PC-9 (cell line): ENCODE measurements around the gene CASP10. TPM values are rescaled to one million over a fixed set of nuclear protein-coding genes. Genes with fewer than 3 reads are reported as not detected.
"Not testable (repeated sequence)": the region's sequence is repeated elsewhere in the genome, so short reads cannot be mapped to it uniquely, and the experiment has no call there.

Experiments
- BruUV-seq: library from RNA; stranded (reverse); fragments of 400-500 nt; replicated peaks from 2 replicates; lab custom pipeline; 2021; lab: Mats Ljungman, UMichigan
- CTCF ChIA-PET: fragments of 300-600 bp; sonication (Branson Sonifier 250); formaldehyde crosslinking; loops from one replicate; lab custom pipeline; 2022; ENCODE audit warnings: antibody characterized with exemption; lab: Charles Lee
- POLR2A ChIA-PET: fragments of 300-600 bp; sonication (Branson Sonifier 250); formaldehyde crosslinking; loops from one replicate; lab custom pipeline; 2022; ENCODE audit warnings: antibody characterized with exemption; ENCODE audit not compliant: unreplicated experiment; lab: Charles Lee
- DNase-seq, 2 experiments: peaks; one replicate each; pipeline versions ENCODE4 v3.0.0 to v3.0.0-alpha.2; 2015 to 2022; ENCODE audit warnings: mixed read lengths in 1 of 2
- H2AFZ ChIP-seq: fragments of 200-600 bp; sonication (generic); 2 replicates; pipeline ENCODE4 v1.8.1; 2017; ENCODE audit warnings: antibody characterized with exemption
- H3F3A ChIP-seq: fragments of 200-600 bp; sonication (generic); 2 replicates; pipeline ENCODE4 v1.8.1; 2017; ENCODE audit warnings: antibody characterized with exemption, mild to moderate bottlenecking, low read depth; ENCODE audit not compliant: insufficient read depth
- H3K27ac ChIP-seq: fragments of 200-600 bp; sonication (generic); 2 replicates; pipeline ENCODE4 v1.6.1; 2016; ENCODE audit warnings: mixed run types
- H3K27me3 ChIP-seq: fragments of 200-600 bp; sonication (generic); 2 replicates; pipeline ENCODE4 v1.6.1; 2016; ENCODE audit warnings: low read depth, mixed run types; ENCODE audit not compliant: insufficient read depth
- H3K36me3 ChIP-seq: fragments of 200-600 bp; sonication (generic); 2 replicates; pipeline ENCODE4 v1.6.1; 2016; ENCODE audit warnings: low read depth, mixed run types
- H3K4me1 ChIP-seq: fragments of 200-600 bp; sonication (generic); replicated peaks from 2 replicates; pipeline ENCODE4 v1.6.1; 2016; ENCODE audit warnings: mixed run types; ENCODE audit not compliant: insufficient read depth
- H3K4me2 ChIP-seq: fragments of 200-600 bp; sonication (generic); 2 replicates; pipeline ENCODE4 v1.6.1; 2017; ENCODE audit warnings: mixed run types
- H3K4me3 ChIP-seq: fragments of 200-600 bp; sonication (generic); 2 replicates; pipeline ENCODE4 v1.6.1; 2016; ENCODE audit warnings: mixed run types
- H3K79me2 ChIP-seq: fragments of 200-600 bp; sonication (generic); 2 replicates; pipeline ENCODE4 v1.6.1; 2017; ENCODE audit warnings: low read depth, mixed run types
- H3K9me2 ChIP-seq: fragments of 200-600 bp; sonication (generic); 2 replicates; pipeline ENCODE4 v1.8.1; 2017; ENCODE audit warnings: mild to moderate bottlenecking; ENCODE audit not compliant: insufficient read depth
- H3K9me3 ChIP-seq: fragments of 200-600 bp; sonication (generic); 2 replicates; pipeline ENCODE4 v1.8.1; 2016; ENCODE audit warnings: low read depth; ENCODE audit not compliant: insufficient read depth
- H4K20me1 ChIP-seq: fragments of 200-600 bp; sonication (generic); 2 replicates; pipeline ENCODE4 v1.8.1; 2017; ENCODE audit not compliant: insufficient read depth
- CTCF ChIP-seq: fragments of 200-600 bp; sonication (generic); conservative IDR thresholded peaks from 2 replicates; pipeline ENCODE4 v1.6.1; 2017; ENCODE audit warnings: mixed run types, antibody characterized with exemption, mild to moderate bottlenecking, moderate library complexity
- EZH2 ChIP-seq: fragments of 200-600 bp; sonication (generic); IDR thresholded peaks from 2 replicates; pipeline ENCODE4 v1.8.0; 2017; ENCODE audit warnings: antibody characterized with exemption, low read depth
- intact Hi-C: fragments of 100-400 bp; cut with micrococcal nuclease; formaldehyde crosslinking; loops from one replicate; pipeline ENCODE4 v1.10.0; 2022; ENCODE audit not compliant: unreplicated experiment
- total RNA-seq: library from RNA; stranded (reverse); gene quantifications from 2 replicates; pipeline ENCODE4 v1.2.3, GENCODE V29; 2021

CASP10 gene
- total RNA-seq, 1 experiment from 2014 or later: 15.2 TPM

- H3F3A ChIP-seq: no peaks in the 10 kb centered on the region; the same call in 1 of the 2 replicates
- DNase-seq: peak; percentile 37 to 60
- peaks cover 33% of the 10 kb centered on the region for H3K4me1 ChIP-seq
- H3K79me2 ChIP-seq: peaks cover 29% of the 10 kb centered on the region
- H2AFZ ChIP-seq: no peak overlapping the region; the same call in 1 of the 2 replicates
- no peaks in the 10 kb centered on the region for H3K9me2 ChIP-seq
- no peaks in the 10 kb centered on the region for H3K27me3 ChIP-seq
- CTCF ChIA-PET: interaction anchor here (0.6 kb wide), 1 partner anchor 35 kb away, joined by 3 read pairs; no protein-coding TSS in a partner anchor
- peaks cover 10% of the 10 kb centered on the region for H3K9me3 ChIP-seq
- peaks cover 20% of the 10 kb centered on the region; the same call in 1 of the 2 replicates for H3K36me3 ChIP-seq
- POLR2A ChIA-PET: no interaction called here
- intact Hi-C loops: loop anchor here (1.0 to 10.0 kb wide), 6 partner anchors 22 to 619 kb away; partner anchors contain the start of genes STRADB, TMEM237 and TRAK2
- H4K20me1 ChIP-seq: no peaks in the 10 kb centered on the region
- H3K27ac ChIP-seq: no peak overlapping the region
- no TSS peak for BruUV-seq
- no peak for TF ChIP-seq EZH2
- peak; percentile 85 for TF ChIP-seq CTCF
- peak overlapping the region; percentile 88; the same call in 1 of the 2 replicates for H3K4me3 ChIP-seq
- peak overlapping the region; percentile 93 for H3K4me2 ChIP-seq
Observed at GRCh38 chr2:201235860-201236811, 53.2 kb downstream of the CASP10 start.

GRCh38 chr2:201237486-201238123 is 54.7 kb downstream of the CASP10 start:
- no peak overlapping the region for H3K4me3 ChIP-seq
- peaks cover 20% of the 10 kb centered on the region; the same call in 1 of the 2 replicates for H3K36me3 ChIP-seq
- no peaks in the 10 kb centered on the region for H4K20me1 ChIP-seq
- intact Hi-C loops: loop anchor here (2.0 to 10.0 kb wide), 4 partner anchors 215 to 617 kb away; partner anchors contain the start of genes STRADB, TMEM237 and TRAK2
- H3K27me3 ChIP-seq: no peaks in the 10 kb centered on the region
- CTCF ChIA-PET: no interaction called here
- no peak overlapping the region for H3K27ac ChIP-seq
- H3K79me2 ChIP-seq: peaks cover 29% of the 10 kb centered on the region
- no peaks in the 10 kb centered on the region for H3F3A ChIP-seq
- H2AFZ ChIP-seq: no peak overlapping the region
- POLR2A ChIA-PET: no interaction called here
- DNase-seq: no peak
- TF ChIP-seq EZH2 (no peak), CTCF (no peak)
- peaks cover 23% of the 10 kb centered on the region for H3K4me1 ChIP-seq
- no peak overlapping the region for H3K4me2 ChIP-seq
- no peaks in the 10 kb centered on the region for H3K9me2 ChIP-seq
- BruUV-seq: no TSS peak
- peaks cover 14% of the 10 kb centered on the region for H3K9me3 ChIP-seq

GRCh38 chr2:201239167-201239935 is 56.4 kb downstream of the CASP10 start:
- H3K4me3 ChIP-seq, H3K27me3 ChIP-seq, BruUV-seq, POLR2A ChIA-PET, H3F3A ChIP-seq, H2AFZ ChIP-seq, DNase-seq, H3K9me2 ChIP-seq, H4K20me1 ChIP-seq, H3K4me2 ChIP-seq, CTCF ChIA-PET, H3K27ac ChIP-seq: not testable (repeated sequence)
- peaks cover 18% of the 10 kb centered on the region for H3K4me1 ChIP-seq
- H3K9me3 ChIP-seq: peaks cover 14% of the 10 kb centered on the region
- peaks cover 20% of the 10 kb centered on the region; the same call in 1 of the 2 replicates for H3K36me3 ChIP-seq
- H3K79me2 ChIP-seq: peaks cover 20% of the 10 kb centered on the region
- intact Hi-C loops: loop anchor here (5.0 to 10.0 kb wide), 3 partner anchors 213 to 615 kb away; partner anchors contain the start of genes STRADB, TMEM237 and TRAK2
